ENCODE data around the gene SFI1. TPM values are rescaled to one million over a fixed set of nuclear protein-coding genes. Genes with fewer than 3 reads are reported as not detected.

SFI1 gene
- total RNA-seq, 2 donors from 2014 or later = 42.0 to 52.6 TPM

- Histone ChIP-seq H3K4me3 (ENCODE audit: low read length) (no peak overlapping the region), H3K9me3 (ENCODE audit: control insufficient read depth, low read length) (no peaks in the 10 kb centered on the region), H3K4me1 (ENCODE audit: control insufficient read depth, insufficient read depth, low read length) (no peaks in the 10 kb centered on the region), H3K36me3 (ENCODE audit: control insufficient read depth, insufficient read depth, low read length) (no peaks in the 10 kb centered on the region), H3K27me3 (ENCODE audit: control insufficient read depth, insufficient read depth, low read length, poor library complexity, severe bottlenecking) (no peaks in the 10 kb centered on the region), H3K9ac (ENCODE audit: extremely low read depth, low read length, poor library complexity, severe bottlenecking) (no peak overlapping the region), H3K27ac (ENCODE audit: low read depth, low read length) (no peak overlapping the region)
- H3K9me3 Mint-ChIP-seq = no peaks in the 10 kb centered on the region
- TF ChIP-seq CTCF (conservative IDR thresholded peaks at IDR 0.05) = no peak
- no peak overlapping the region for H3K27ac Mint-ChIP-seq
- H3K36me3 Mint-ChIP-seq (ENCODE audit: low read depth) = peaks cover 11% of the 10 kb centered on the region
- 94 to 100% methylated on average over 2 to 3 of the region's 3 CpGs for WGBS, 2 experiments (ENCODE audit: insufficient coverage in 1 of 2, insufficient read length in 1 of 2)
- no peak overlapping the region for H3K4me3 Mint-ChIP-seq
- DNase-seq = no peak
- peaks cover 2% of the 10 kb centered on the region for H3K4me1 Mint-ChIP-seq
- H3K27me3 Mint-ChIP-seq (ENCODE audit: insufficient read depth) = no peaks in the 10 kb centered on the region
Measured at GRCh38 chr22:31574055-31574670, 77.8 kb downstream of the SFI1 start.

GRCh38 chr22:31575190-31575589, 78.9 kb downstream of the SFI1 start:
- H3K9ac ChIP-seq (ENCODE audit: extremely low read depth, low read length, poor library complexity, severe bottlenecking) = no peak overlapping the region
- WGBS, 2 experiments (ENCODE audit: insufficient coverage in 1 of 2, insufficient read length in 1 of 2) = 93 to 98% methylated on average over 7 to 8 of the region's 8 CpGs
- no peaks in the 10 kb centered on the region for H3K27me3 ChIP-seq (ENCODE audit: control insufficient read depth, insufficient read depth, low read length, poor library complexity, severe bottlenecking)
- DNase-seq = no peak
- no peak overlapping the region for H3K27ac ChIP-seq (ENCODE audit: low read depth, low read length)
- no peak overlapping the region for H3K4me3 ChIP-seq (ENCODE audit: low read length)
- H3K9me3 Mint-ChIP-seq = no peaks in the 10 kb centered on the region
- peaks cover 11% of the 10 kb centered on the region for H3K36me3 Mint-ChIP-seq (ENCODE audit: low read depth)
- H3K4me3 Mint-ChIP-seq = no peak overlapping the region
- no peak overlapping the region for H3K27ac Mint-ChIP-seq
- H3K27me3 Mint-ChIP-seq (ENCODE audit: insufficient read depth) = no peaks in the 10 kb centered on the region
- peaks cover 8% of the 10 kb centered on the region for H3K4me1 Mint-ChIP-seq
- H3K36me3 ChIP-seq (ENCODE audit: control insufficient read depth, insufficient read depth, low read length) = no peaks in the 10 kb centered on the region
- no peak for TF ChIP-seq CTCF (conservative IDR thresholded peaks at IDR 0.05)
- H3K4me1 ChIP-seq (ENCODE audit: control insufficient read depth, insufficient read depth, low read length) = no peaks in the 10 kb centered on the region
- no peaks in the 10 kb centered on the region for H3K9me3 ChIP-seq (ENCODE audit: control insufficient read depth, low read length)

- Mint-ChIP-seq H3K27me3 (ENCODE audit: insufficient read depth) (no peaks in the 10 kb centered on the region), H3K9me3 (no peaks in the 10 kb centered on the region), H3K4me3 (no peak overlapping the region), H3K36me3 (ENCODE audit: low read depth) (peaks cover 6% of the 10 kb centered on the region), H3K4me1 (peaks cover 5% of the 10 kb centered on the region), H3K27ac (no peak overlapping the region)
- H3K4me3 ChIP-seq (ENCODE audit: low read length) = no peak overlapping the region
- no peak for DNase-seq
- no peaks in the 10 kb centered on the region for H3K36me3 ChIP-seq (ENCODE audit: control insufficient read depth, insufficient read depth, low read length)
- no peaks in the 10 kb centered on the region for H3K27me3 ChIP-seq (ENCODE audit: control insufficient read depth, insufficient read depth, low read length, poor library complexity, severe bottlenecking)
- no peaks in the 10 kb centered on the region for H3K9me3 ChIP-seq (ENCODE audit: control insufficient read depth, low read length)
- no peak overlapping the region for H3K9ac ChIP-seq (ENCODE audit: extremely low read depth, low read length, poor library complexity, severe bottlenecking)
- H3K4me1 ChIP-seq (ENCODE audit: control insufficient read depth, insufficient read depth, low read length) = no peaks in the 10 kb centered on the region
- WGBS, 2 experiments (ENCODE audit: insufficient coverage in 1 of 2, insufficient read length in 1 of 2) = 96 to 98% methylated on average over 5 of the region's 5 CpGs
- no peak overlapping the region for H3K27ac ChIP-seq (ENCODE audit: low read depth, low read length)
- no peak for TF ChIP-seq CTCF (conservative IDR thresholded peaks at IDR 0.05)
Measured at GRCh38 chr22:31577711-31578110, 81.4 kb downstream of the SFI1 start.
